GM12878 (cell line): Measurements from ENCODE around the gene ADGRD2.

Source experiments
- CBX3 ChIP-seq: fragments of 200-600 bp; sonication (generic); IDR thresholded peaks from 2 replicates; pipeline ENCODE4 v1.6.1; 2016; ENCODE audit warnings: low read depth, borderline replicate concordance
- CHD1 ChIP-seq: IDR thresholded peaks from 2 replicates; pipeline ENCODE4 v1.6.1; 2012; ENCODE audit warnings: low read depth, low read length, improper control_type of control experiment
- CHD2 ChIP-seq: IDR thresholded peaks from 2 replicates; pipeline ENCODE4 v1.6.1; 2011; ENCODE audit warnings: low read depth, low read length, improper control_type of control experiment, borderline replicate concordance
- CTCF ChIP-seq, 3 experiments: IDR thresholded peaks in 2 of 3; conservative IDR thresholded peaks in 1 of 3; 2 replicates each; pipeline ENCODE4 v1.5.1; 2011; ENCODE audit warnings: low read depth in 3 of 3, low read length in 3 of 3, mild to moderate bottlenecking in 3 of 3, control low read depth in 2 of 3, moderate library complexity in 2 of 3, inconsistent platforms in 1 of 3, mixed read lengths in 1 of 3; ENCODE audit not compliant: control insufficient read depth in 2 of 3, insufficient read depth in 1 of 3; ENCODE audit errors: extremely low read depth in 1 of 3
- EP300 ChIP-seq, 2 experiments: fragments of 150-350 bp in 1 of 2; IDR thresholded peaks; 2 replicates each; pipeline ENCODE4 v1.6.1; 2011 to 2012; ENCODE audit warnings: low read depth in 2 of 2, low read length in 2 of 2, borderline replicate concordance in 1 of 2, improper control_type of control experiment in 1 of 2, inconsistent platforms in 1 of 2; ENCODE audit not compliant: control insufficient read depth in 1 of 2
- SKIL ChIP-seq: fragments of 450-650 bp; IDR thresholded peaks from 2 replicates; pipeline ENCODE4 v1.6.1; 2017; ENCODE audit warnings: mild to moderate bottlenecking, low read depth, inconsistent platforms; ENCODE audit not compliant: poor library complexity, severe bottlenecking
- TAF1 ChIP-seq: IDR thresholded peaks from 2 replicates; pipeline ENCODE4 v1.6.1; 2011; ENCODE audit warnings: mild to moderate bottlenecking, low read depth, low read length, borderline replicate concordance

- no peak for TF ChIP-seq CHD1
- TF ChIP-seq EP300 (IDR thresholded peaks at IDR 0.05; ENCODE audit: borderline replicate concordance in 1 of 2, control insufficient read depth in 1 of 2, low read depth in 2 of 2, low read length in 2 of 2) = no peak
- no peak for TF ChIP-seq CTCF (IDR thresholded peaks at IDR 0.05 in 2 of 3, conservative IDR thresholded peaks at IDR 0.05 in 1 of 3; ENCODE audit: control insufficient read depth in 2 of 3, extremely low read depth in 1 of 3, insufficient read depth in 1 of 3, low read depth in 3 of 3, low read length in 3 of 3)
- no peak for TF ChIP-seq SKIL
- TF ChIP-seq TAF1 = no peak
- TF ChIP-seq CHD2 = no peak
- TF ChIP-seq CBX3 = no peak
These were observed 30.9 kb downstream of the ADGRD2 start for GRCh38 chr9:124481115-124481514.
